ENCODE data around the gene NAT8L. TPM values are rescaled to one million over a fixed set of nuclear protein-coding genes. Genes with fewer than 3 reads are reported as not detected.

NAT8L gene
- total RNA-seq, 4 donors from 2014 or later = under 0.01 to 0.45 (median 0.20) TPM

DNA sequence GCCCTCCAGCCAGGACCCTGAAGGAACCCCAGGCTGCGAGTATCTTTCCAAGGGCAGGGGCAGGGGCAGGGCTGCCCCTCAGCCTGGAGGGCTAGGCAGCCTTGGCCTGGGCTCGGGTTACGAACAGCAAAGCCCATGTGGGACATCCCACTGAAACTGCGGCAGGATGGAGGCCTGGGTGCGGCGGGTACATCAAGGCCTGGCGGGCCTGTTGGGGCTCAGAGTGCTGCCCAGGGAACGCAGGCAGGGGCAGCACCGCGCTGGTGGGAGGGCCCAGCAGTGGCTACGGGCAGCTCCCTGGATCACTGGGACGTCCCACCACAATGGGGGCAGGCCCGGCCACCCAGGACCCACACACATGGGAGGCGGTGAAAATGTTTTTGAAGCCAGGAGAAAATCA lies 10.9 kb downstream of the NAT8L start:
- H3K27ac ChIP-seq (replicated peaks in 1 of 4) = no peak overlapping the region
- no CpG with 5 or more reads among the region's 14 CpGs for WGBS
- intact Hi-C loops (cut with DNase I) = no loop called here
- H3K4me3 ChIP-seq = no peak overlapping the region
- DNase-seq (ENCODE audit: extremely low spot score) = no peak
- no peaks in the 10 kb centered on the region for H3K9me3 ChIP-seq
- TF ChIP-seq, protein P1, sequence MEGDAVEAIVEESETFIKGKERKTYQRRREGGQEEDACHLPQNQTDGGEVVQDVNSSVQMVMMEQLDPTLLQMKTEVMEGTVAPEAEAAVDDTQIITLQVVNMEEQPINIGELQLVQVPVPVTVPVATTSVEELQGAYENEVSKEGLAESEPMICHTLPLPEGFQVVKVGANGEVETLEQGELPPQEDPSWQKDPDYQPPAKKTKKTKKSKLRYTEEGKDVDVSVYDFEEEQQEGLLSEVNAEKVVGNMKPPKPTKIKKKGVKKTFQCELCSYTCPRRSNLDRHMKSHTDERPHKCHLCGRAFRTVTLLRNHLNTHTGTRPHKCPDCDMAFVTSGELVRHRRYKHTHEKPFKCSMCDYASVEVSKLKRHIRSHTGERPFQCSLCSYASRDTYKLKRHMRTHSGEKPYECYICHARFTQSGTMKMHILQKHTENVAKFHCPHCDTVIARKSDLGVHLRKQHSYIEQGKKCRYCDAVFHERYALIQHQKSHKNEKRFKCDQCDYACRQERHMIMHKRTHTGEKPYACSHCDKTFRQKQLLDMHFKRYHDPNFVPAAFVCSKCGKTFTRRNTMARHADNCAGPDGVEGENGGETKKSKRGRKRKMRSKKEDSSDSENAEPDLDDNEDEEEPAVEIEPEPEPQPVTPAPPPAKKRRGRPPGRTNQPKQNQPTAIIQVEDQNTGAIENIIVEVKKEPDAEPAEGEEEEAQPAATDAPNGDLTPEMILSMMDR (IDR thresholded peaks at IDR 0.05) = no peak
- TF ChIP-seq EP300 (IDR thresholded peaks at IDR 0.05) (no peak), POLR2AphosphoS5 (IDR thresholded peaks at IDR 0.05) (no peak)
- H3K36me3 ChIP-seq = no peaks in the 10 kb centered on the region
- peaks cover 0 to 6% (median 0%) of the 10 kb centered on the region in 4 donors for H3K4me1 ChIP-seq
- peaks cover 0 to 62% (median 8%) of the 10 kb centered on the region in 4 donors for H3K27me3 ChIP-seq

DNA sequence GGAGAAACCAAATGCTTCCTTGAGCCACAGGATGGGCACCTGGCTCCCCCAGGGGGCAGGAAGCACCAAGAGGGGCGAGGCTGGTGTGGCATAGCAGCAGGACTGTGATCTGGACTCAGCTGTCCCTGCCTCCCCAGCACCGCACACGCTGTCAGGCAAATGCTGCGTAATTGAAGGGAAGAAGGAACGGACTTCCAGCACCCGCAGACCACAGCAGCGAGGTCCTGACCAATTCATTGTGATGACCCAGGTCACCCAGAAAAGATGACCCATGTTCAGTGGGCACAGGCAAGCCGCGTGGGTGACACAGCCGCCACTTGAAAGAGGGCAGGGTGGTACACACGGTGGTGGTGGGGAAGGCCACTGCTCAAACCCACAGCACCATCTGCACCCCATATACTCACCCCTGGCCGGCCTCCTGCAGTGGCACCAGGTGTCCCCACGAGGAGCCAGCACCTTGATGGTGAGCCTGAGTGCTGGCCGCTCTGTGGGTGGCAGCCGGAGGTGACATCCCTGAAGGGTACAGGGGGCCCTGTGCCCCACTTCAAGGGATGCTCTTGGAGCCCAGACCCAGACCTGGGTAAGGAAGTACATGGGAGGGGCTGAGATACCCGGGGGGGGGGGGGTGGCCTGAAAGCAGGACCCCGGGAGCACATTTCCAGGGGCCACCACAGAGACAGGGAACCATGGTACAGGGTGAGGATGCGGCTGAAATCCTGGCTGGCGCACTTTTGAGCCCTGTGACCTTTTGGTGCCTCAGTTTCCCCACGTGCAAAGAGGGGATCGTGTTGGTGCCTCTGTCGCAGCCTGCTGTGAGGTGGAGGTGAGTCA lies 11.5 kb downstream of the NAT8L start:
- no peak for DNase-seq (ENCODE audit: extremely low spot score)
- whole genome bisulfite sequencing = 82% methylated on average over 16 of the region's 22 CpGs
- Histone ChIP-seq H3K27me3 (peaks cover 0 to 55% (median 8%) of the 10 kb centered on the region in 4 donors), H3K9me3 (no peaks in the 10 kb centered on the region), H3K4me3 (no peak overlapping the region), H3K36me3 (no peaks in the 10 kb centered on the region), H3K4me1 (peaks cover 0 to 6% (median 0%) of the 10 kb centered on the region in 4 donors), H3K27ac (replicated peaks in 1 of 4) (no peak overlapping the region)
- intact Hi-C loops (cut with DNase I) = no loop called here
- TF ChIP-seq EP300 (IDR thresholded peaks at IDR 0.05) = no peak
- TF ChIP-seq, protein P1 (IDR thresholded peaks at IDR 0.05) = no peak
- no peak for TF ChIP-seq POLR2AphosphoS5 (IDR thresholded peaks at IDR 0.05)
- TF ChIP-seq POLR2A (IDR thresholded peaks at IDR 0.05; ENCODE audit: low read depth) = no peak

GRCh38 chr4:2071252-2071911 lies 12.3 kb downstream of the NAT8L start:
- 75% methylated on average over 6 of the region's 16 CpGs for WGBS
- intact Hi-C loops (cut with DNase I) = no loop called here
- no peaks in the 10 kb centered on the region for H3K9me3 ChIP-seq
- no peak overlapping the region for H3K4me3 ChIP-seq
- peaks cover 0 to 6% (median 0%) of the 10 kb centered on the region in 4 donors for H3K4me1 ChIP-seq
- no peaks in the 10 kb centered on the region for H3K36me3 ChIP-seq
- no peak overlapping the region for H3K27ac ChIP-seq (replicated peaks in 1 of 4)
- DNase-seq (ENCODE audit: extremely low spot score) = no peak
- H3K27me3 ChIP-seq = peaks cover 0 to 48% (median 8%) of the 10 kb centered on the region in 4 donors
- TF ChIP-seq POLR2AphosphoS5 (IDR thresholded peaks at IDR 0.05) (no peak), EP300 (IDR thresholded peaks at IDR 0.05) (no peak), POLR2A (IDR thresholded peaks at IDR 0.05; ENCODE audit: low read depth) (no peak)
- TF ChIP-seq, protein P1 (IDR thresholded peaks at IDR 0.05) = no peak

GRCh38 chr4:2071912-2072867 lies 13.1 kb downstream of the NAT8L start:
- WGBS = 83% methylated on average over 6 of the region's 28 CpGs
- no peak for DNase-seq (ENCODE audit: extremely low spot score)
- Histone ChIP-seq H3K36me3 (no peaks in the 10 kb centered on the region), H3K27ac (replicated peaks in 1 of 4) (no peak overlapping the region), H3K27me3 (peaks cover 0 to 40% (median 6%) of the 10 kb centered on the region in 4 donors), H3K4me3 (no peak overlapping the region), H3K9me3 (no peaks in the 10 kb centered on the region), H3K4me1 (peaks cover 0 to 6% (median 0%) of the 10 kb centered on the region in 4 donors)
- intact Hi-C loops (cut with DNase I) = no loop called here
- TF ChIP-seq POLR2A (IDR thresholded peaks at IDR 0.05; ENCODE audit: low read depth) = no peak
- no peak for TF ChIP-seq EP300 (IDR thresholded peaks at IDR 0.05)
- no peak for TF ChIP-seq POLR2AphosphoS5 (IDR thresholded peaks at IDR 0.05)
- TF ChIP-seq, protein P1 (IDR thresholded peaks at IDR 0.05) = no peak

Measured in esophagus muscularis mucosa (tissue), 4 donors.